ENCODE measurements around the gene BRWD1. TPM values are rescaled to one million over a fixed set of nuclear protein-coding genes. Genes with fewer than 3 reads are reported as not detected.

Gene BRWD1
- total RNA-seq, 1 donor from 2014 or later, result 112 TPM

- DNase-seq, result no peak
Observed at GRCh38 chr21:39196838-39197237, 116.6 kb downstream of the BRWD1 start.

DNA sequence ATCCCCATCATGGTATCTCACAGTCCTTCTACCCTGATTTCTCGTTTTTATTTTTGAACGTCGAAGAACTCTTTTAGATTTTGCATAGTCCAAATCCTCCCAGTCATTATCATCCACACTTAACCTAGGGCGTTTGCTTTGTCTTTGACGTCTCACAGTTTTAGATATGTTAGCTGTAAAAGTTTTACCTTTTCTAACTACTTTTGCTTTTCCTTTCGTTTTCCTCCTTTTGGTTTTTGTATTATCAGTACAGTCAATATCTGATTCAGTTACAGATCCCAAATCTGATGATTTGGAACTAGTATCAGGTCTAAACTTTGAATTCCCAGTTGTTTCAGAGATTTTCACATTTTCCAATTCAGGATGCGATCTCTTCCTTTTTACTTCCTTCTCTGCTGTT lies 117.1 kb downstream of the BRWD1 start:
- no peak for DNase-seq

DNA sequence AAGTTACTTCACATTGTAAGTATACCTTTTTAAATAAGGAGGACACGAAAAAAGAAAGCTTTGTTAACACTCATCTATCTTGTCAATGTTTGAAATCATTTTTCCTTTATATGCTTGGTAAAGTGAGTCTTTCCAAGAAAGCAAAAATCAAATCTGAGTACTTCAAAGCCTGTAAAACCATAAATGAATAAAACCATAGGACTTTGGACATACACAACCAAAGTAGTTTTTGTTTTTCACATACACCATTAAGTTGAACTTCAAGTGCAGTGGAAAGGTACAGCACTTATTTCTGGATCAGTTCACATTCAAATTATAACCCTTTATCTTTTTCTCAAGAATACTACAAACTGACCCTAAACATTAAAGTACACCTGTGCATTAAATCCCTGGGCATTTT lies 120.1 kb downstream of the BRWD1 start:
- DNase-seq, result no peak

GRCh38 chr21:39189857-39190604 lies 123.4 kb downstream of the BRWD1 start:
- no peak for DNase-seq

DNA sequence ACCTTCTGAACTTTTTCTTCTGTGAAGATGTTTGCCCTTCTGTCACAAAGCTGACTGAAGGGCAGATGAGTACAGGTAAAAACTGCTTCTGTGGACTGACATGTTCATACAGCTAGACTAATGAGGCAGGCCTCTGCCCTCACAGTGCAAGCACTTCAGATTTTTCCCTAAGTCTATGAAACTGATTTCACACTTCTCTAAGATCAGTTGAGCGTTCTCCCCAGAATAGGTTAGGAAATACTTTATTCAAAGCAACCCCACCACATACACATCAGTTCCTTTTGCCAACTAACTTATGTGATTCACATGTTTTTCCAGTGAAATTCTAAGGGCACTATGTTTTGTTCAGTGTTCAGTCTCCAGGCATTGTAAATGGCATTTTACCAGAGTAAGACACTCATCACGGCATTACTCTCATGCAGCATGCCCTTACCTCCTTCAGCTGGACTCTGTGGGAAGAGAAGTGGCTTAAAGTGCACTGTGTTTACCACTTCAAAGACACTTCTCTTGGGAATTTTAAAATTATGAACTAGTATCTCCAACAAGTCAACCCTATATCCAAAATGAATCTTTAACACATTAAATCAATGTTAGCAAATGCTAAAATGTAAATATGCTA lies 124.8 kb downstream of the BRWD1 start:
- DNase-seq, result no peak

- DNase-seq, result no peak
Observed at GRCh38 chr21:39187141-39187540, 126.3 kb downstream of the BRWD1 start.

GRCh38 chr21:39186676-39187075 lies 126.8 kb downstream of the BRWD1 start:
- DNase-seq, result no peak

- DNase-seq, result no peak
Observed at GRCh38 chr21:39185157-39185556, 128.3 kb downstream of the BRWD1 start.

DNA sequence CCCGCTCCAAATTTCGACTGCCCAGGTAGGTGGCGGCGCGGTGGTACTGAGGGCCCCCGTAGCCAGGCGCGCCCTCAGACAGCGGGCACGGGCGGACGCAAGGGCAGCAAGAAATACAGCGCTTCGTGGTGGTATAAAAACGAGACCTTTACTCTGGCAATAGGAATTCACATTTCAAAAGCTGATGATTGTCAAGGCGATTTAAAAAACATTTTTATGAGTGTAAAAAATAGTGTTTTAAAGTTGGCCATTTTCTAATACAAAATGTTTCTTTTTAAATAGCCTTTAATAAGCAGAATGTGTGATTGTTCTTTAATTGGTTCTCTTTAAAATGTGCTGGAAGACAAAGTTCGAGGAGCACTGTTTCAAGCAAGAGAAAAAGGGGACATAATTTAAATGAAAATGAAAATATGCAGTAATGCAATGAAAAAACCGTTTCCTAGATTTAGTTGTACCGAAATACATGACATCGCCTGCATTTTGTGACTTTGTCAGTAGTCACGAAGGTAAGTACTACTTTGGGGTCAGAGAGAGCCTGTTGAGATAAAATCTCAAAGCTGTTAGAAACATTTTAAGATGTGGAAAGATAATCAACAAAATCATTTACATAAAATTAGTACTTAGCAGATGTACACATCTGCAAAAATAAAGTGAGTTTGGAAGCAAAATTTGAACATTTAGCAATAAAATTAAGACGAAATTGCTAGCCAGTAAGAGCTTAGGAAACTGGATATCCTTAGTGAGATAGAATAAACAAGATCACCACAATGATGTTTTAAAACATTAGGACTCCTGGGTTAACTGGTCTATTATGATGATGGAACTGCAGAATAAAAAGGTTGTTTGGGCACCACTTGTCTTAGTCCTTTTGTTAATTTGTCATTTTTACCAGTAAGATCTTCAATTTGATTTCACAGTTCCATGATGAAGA lies 129.1 kb downstream of the BRWD1 start:
- no peak for DNase-seq

GRCh38 chr21:39183272-39184049 lies 130.0 kb downstream of the BRWD1 start, which contains the start of gene PSMG1:
Gene PSMG1 (minus strand): TSS chr21:39183451. CDS start chr21:39183385, 66 bp downstream.
- peak; percentile 85 for DNase-seq

- no peak for DNase-seq
Observed at GRCh38 chr21:39182484-39183271, 130.8 kb downstream of the BRWD1 start.

DNA sequence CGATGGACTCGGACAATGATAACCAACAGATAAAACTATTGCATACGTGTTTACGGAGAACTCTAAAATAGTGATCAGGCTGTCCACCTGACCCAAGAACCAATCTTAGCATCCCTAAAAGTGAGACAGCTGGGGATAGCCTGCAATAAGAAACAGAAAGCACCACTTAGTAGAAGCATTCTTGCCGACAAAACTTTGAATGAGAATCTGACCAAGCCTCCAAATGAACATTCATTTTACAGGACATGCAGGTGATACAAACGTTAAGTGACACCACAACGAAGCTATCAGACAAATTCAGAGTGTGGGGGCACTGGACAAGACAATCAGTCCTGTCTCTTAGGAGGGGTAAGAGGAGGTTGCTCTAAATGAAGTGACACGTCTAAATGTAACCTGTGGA lies 131.4 kb downstream of the BRWD1 start:
- no peak for DNase-seq

DNA sequence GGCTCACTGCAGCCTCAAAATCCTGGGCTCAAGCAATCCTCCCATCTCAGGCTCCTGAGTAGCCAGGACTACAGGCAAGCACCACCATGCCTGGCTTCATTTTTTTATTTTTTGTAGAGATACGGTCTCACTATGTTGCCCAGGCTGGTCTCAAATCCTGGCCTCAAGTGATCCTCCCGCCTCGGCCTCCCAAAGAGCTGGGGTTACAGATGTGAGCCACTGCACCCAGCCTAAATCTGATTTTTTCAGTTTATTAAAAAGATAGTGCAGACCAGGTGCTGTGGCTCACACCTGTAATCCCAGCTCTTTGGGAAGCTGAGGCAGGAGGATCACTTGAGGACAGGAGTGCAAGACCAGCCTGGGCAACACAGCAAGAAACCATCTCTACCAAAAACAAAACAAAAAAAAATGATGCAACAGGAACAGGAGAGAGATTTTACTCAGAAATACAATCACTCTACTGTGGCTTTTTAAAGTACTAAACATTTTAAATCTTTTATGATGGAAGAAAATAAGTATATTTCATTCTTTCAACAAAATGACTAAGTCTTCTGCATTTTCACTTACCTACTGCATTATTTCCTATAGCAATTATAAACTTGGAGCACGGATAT lies 132.1 kb downstream of the BRWD1 start:
- DNase-seq, result no peak

DNA sequence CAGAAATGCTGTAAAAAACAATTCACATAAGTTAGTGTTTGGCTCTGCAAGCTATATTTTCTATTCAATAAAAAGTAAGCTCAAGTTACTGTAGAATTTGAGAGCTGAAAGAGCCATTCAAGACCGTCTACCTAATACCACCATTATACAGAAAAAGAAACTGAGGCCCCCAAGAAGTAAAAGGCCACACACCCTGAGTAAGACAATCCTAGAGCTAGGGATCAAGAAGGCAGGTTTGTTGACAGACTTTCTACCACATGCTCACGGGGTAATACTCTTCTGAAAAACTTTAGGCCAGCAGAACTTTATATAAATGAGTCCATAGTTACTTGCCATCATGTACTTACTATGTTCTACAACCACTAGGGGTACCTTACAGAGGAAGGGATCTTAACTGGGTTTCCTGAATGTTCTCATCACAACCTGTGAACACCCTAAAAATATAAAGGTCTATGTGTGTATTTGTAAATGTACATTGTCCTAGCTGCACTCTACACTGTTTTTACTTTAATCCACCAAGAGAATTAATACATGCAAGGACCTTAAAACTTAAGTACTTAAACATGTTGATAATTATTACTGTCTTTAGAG lies 132.9 kb downstream of the BRWD1 start:
- DNase-seq, result no peak

GRCh38 chr21:39178421-39178820 lies 135.0 kb downstream of the BRWD1 start:
- no peak for DNase-seq

DNA sequence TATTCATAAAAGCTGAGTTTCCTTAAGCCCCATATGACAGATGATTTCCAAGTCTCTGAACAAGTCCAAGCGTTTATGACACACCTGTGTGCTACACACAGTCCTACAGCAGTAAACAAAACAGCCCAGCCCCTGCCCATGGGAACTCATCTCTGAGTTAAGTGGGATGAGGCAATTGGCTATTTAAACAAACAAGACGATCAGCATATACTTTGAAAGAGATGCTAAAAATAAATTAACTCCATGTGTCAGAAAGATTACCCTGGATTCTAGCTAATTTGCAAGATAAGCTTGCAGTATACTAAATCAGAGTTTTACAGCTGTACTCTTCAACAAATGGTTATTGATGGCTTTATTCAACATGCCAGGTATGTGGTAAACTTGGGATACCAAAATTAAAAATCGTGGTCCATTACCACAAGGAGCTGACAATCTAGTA lies 137.1 kb downstream of the BRWD1 start:
- DNase-seq, result no peak

DNA sequence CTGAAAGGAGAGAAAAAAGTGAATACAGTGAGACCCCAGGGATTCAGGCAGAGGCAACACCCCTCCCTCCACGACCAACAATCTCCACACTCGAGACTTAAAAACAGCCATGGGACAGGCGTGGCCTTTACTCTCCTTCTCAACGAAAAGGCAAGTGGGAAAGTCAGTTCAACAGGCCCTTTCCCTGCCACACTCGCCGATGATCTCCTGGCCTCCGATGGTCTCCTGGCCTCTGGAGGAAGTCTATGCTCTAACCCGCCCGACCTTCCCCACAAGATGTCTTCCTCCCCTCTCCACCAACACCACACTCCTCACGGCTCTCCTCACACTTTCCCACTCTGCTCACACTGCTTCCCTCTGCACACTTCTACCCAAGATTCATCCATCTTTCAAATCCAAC lies 137.8 kb downstream of the BRWD1 start:
- no peak for DNase-seq

DNA sequence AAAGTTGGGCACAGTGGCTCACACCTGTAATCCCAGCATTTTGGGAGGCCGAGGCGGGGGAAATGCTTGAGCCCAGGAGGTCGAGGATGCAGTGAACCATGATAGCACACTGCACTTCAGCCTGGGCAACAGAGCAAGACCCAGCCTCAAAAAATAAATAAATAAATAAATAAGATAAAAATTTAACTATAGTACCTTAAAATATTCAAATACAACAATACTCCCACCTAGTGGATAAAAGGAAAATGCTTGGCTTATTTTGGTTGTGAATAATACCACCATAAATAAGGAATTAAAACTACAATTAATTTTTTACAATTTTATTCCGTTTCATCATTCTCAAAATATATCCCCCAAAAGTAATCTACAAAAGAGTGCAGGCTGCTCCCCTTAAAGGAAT lies 138.3 kb downstream of the BRWD1 start:
- no peak for DNase-seq

GRCh38 chr21:39173716-39174680 lies 139.4 kb downstream of the BRWD1 start:
- no peak for DNase-seq

Measured in skin of body (tissue), 2 donors.